NCI-H1105 treated with DMSO at 0.1 percent for 48 hours (cell line): ENCODE data around the gene RPP25L.
"Not testable (repeated sequence)": the region's sequence is repeated elsewhere in the genome, so short reads cannot be mapped to it uniquely, and the experiment has no call there.

Experiments used
- DNase-seq: peaks from one replicate; lab custom pipeline; 2025; lab: John Stamatoyannopoulos, UW

RPP25L gene, protein sequence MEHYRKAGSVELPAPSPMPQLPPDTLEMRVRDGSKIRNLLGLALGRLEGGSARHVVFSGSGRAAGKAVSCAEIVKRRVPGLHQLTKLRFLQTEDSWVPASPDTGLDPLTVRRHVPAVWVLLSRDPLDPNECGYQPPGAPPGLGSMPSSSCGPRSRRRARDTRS

DNA sequence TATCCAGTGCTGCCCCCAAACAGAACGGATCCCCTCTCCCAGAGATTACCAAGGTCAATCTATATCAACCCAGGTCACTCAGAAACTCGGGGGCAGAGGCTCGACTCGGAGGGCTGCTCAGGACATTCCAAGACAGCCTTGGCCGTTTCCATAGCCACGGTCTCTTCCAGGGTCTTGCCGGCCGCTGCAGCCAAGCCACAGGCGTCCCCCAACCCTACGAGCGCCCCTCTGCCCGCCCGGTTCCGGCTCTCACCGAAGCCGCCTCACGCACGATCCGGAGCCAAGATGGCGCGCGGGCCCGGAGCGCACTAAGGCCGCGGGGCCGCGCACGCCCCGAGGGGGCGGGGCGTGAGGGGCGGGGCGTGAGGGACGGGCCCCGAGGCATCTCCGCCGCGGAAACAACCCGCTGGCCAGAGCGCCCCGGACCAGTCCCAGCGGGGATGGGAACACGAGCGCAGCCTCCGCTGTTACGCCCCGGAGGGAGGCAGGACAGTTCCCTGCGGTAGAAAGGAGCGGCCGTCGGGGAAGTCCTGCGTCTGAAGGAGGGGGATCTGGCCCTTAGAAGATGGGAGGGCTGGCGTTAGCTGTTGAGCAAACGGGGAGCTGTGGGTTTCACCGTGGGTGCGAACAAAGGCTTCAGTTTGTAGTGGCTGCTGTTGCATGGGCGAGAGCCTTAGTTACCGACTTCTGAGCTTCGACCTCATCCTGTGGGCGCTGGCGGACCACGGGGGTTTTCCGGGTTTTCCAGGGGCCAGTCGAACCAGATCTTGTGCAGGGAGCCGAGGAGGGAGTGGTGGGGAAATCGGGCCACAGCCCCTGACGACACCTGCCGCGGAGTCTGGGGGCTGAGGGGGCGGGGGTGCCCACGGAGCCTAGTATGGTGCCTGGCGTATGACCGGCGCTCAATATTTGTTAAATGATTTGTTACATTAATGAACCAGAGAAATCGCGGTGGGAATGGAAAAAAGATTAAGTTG is at the start of gene RPP25L:
Gene RPP25L, minus strand, starts transcription at position 287 of the 977 bp plus-strand sequence. CDS start 801 bp downstream, outside the sequence.
- DNase-seq: peak; percentile 60

DNA sequence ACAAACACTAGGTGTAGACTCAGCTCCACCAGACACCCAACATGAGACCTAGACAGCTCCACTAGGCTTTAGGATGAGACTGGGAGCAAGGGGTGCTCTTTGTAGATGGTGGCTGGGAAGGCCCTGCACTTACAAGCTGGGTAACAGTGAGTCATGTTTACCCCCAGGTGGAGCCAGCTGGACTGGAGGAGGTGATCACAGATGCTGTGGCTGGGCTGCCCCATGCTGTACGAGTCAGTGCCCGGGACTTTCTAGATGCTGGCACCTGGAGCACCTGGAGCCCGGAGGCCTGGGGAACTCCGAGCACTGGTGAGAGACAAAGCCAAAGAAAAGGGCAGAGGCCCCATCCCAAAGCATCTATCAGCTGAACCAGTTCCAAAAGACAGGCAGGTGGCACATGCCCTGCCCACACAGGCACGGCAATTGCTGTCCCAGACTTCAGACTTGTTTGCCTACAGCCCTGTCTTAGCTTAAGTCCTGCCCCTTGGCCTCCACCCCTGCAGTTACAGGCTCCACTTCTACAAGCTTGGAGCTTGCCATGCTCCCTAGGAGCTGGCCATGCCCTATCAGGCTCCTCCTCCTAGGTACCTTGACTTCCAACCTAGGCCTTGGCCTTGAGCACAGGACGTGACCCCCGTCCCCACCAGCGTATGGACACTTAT is 47.8 kb upstream of the RPP25L start:
- DNase-seq: peak; percentile 4

GRCh38 chr9:34658461-34658860 is 46.6 kb upstream of the RPP25L start:
- no peak for DNase-seq

DNA sequence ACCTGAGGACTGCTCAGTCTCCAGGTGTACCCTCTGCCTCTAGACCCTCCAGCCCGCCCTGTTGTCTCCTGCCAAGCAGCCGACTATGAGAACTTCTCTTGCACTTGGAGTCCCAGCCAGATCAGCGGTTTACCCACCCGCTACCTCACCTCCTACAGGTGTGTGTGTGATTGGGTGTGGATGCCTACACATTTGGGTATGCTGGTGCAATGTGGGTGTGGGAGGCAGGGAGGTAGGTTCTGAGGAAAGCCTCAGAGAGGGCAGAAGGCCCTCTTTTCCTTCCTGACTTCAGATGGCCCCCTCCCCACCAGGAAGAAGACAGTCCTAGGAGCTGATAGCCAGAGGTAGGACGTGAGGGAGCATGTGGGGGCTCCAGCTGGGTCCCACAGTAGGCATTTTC is 45.1 kb upstream of the RPP25L start:
- DNase-seq: no peak

DNA sequence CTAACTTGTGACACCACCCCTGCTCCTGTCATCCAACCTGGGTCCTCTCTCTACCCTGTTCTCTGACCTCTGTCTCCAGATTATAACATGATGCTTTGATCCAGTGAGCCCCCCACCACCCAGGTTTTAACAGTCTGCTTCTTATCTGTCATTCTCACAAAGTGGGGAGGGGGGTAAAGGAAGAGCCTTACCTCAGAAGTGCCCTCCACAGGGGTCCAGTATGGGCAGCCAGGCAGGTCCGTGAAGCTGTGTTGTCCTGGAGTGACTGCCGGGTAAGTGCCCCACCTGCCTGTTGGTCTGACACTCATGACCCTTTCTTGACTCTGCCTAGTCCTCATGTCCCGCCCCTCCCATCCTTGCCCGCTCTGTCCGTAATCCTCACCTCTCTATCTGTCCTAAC is 43.5 kb upstream of the RPP25L start:
- DNase-seq: no peak

DNA sequence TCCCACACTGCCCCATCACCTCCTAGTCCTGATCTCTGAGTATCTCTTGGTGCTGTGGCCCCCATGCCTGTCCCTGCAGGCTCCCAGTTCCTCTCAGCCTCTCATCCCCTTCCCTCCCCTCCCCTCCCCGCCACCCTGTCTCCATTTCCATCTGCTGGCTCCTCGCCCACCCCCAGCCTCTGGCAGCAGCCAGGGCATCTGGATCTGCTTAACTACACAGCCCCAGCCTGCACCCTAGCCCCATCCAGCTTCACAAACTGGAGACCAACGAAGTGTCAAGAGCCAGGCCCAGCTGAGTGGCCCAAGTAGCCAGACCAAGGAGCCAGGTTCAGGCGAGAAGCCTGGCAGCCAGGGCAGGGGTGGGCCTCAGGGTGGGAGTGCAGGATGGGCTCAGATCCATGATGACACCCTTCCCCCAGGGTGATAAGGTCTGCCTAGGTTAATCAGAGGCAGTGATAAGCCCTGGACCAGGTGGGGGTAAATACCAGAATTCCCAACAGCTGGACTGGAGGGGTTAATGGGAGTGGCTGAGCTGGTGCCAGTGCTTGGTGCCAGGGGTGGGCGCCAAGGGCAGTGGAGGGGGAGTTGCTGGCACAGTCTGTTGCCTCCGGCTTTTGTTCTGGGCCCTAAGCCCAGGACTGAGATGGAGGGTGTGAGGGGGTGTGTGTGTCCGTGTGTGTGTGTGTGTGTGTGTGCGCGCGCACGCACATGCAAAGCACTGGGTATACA is 42.6 kb upstream of the RPP25L start:
- peak; percentile 76 for DNase-seq

DNA sequence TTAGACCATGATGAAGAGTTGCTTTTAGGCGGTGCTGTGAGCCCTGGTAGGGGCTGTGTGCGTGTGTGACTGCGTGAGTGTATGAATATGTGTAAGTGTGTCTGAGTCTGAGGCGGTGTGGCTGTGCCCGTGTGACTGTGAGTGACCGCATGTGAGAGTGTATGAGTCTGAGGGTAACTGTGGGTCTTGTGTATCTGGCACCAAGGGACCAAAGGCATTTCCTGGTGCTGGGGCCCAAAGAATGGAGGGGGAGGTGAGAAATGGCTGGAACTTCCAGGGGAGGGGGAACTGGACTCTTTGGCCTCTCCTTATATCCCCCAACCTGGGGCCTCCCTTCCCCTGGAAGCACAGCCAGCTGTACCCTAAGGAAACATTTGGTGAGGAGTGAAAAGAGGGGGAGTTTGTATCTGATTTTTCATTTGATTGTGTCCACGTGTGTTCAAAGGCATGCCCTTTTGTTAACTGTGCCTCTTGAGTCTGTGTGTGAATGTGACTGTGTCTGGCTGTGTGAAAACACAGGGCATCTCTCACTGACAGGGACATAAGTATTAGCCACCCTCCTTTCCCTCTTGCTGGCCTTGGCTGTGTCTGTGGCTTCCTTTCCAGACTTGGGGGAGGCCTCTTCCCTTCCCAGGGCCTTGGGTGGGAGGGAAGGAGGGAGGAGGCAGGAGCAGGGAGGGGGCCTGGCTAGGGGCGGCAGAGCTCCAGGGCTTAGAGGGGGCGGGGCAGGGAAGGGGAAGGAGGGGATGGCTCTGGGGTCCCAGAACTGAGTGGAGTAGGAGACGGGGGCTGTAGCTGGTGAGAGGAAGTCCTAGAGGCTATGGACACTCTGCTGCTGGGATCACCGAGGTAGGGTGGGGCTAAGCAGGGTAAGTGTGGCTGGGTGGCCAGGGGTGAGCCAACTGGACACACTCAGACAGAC is 41.5 kb upstream of the RPP25L start:
- no peak for DNase-seq

- DNase-seq: no peak
These were observed 40.7 kb upstream of the RPP25L start for GRCh38 chr9:34652602-34653000.

DNA sequence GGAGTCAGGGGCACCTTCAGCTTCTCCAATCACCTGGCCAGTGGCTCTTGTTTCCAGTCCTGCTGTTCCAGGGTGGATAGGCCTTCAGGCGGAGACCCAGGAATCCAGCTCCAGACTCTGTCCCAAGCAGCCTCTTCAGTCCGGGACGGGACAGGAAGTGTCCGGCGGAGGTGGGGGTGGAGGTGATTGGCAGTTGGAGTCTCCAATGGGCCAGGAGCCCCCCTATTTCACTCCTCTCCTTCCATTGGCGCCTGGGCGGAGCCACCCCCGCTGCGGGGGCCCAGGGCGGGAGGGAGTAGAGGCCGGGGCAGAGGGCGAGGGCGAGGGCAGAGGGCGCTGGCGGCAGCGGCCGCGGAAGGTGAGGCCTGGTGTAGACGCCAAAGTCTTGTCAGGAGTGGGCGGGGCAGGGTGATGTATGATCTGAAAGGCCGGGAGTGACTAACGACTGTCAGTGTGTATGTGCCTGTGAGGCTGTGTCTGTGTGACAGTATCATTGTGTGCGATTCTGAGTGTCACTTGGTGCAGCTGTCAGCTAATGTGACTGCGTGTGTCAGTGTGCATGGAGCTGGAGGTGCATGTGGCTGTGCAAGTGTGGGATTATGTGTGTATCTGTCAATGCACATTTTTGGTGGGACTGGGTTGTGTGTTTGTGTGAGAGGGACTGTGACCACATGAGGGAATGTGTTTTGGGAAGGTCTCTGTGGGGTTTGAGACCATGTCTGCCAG is 40.1 kb upstream of the RPP25L start, which contains the start of gene IL11RA:
Gene IL11RA, plus strand, starts transcription at position 310 of the 726 bp plus-strand sequence. CDS start 3,033 bp downstream, outside the sequence.
- peak; percentile 35 for DNase-seq

GRCh38 chr9:34651321-34651720 is 39.4 kb upstream of the RPP25L start:
- no peak for DNase-seq

- DNase-seq: no peak
These were observed 38.9 kb upstream of the RPP25L start for GRCh38 chr9:34650816-34651215.

DNA sequence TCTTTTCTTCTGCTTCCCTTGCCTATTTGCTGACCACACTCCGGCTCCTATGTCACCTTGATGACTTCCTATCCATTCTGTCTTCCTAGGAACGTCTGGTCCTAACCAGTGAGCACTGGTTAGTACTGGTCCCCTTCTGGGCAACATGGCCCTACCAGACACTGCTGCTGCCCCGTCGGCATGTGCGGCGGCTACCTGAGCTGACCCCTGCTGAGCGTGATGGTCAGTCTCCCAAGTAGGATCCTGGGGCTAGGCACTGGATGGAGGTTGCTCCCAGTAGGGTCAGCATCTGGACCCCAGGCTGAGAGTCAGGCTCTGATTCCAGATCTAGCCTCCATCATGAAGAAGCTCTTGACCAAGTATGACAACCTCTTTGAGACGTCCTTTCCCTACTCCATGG is 36.8 kb upstream of the RPP25L start:
- DNase-seq: no peak

- no peak for DNase-seq
These were observed 35.8 kb upstream of the RPP25L start for GRCh38 chr9:34647651-34648050.

DNA sequence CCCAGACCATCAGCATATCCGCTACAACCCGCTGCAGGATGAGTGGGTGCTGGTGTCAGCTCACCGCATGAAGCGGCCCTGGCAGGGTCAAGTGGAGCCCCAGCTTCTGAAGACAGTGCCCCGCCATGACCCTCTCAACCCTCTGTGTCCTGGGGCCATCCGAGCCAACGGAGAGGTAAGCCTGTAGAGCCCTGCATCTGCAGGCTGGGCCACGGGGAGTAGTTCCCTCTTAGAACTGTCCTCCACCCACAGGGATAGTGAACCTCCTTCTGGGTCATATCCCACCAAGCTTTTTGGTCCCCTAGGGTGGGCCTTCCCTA is 35.1 kb upstream of the RPP25L start:
- no peak for DNase-seq

- DNase-seq: peak; percentile 87
These were observed 34.5 kb upstream of the RPP25L start, which contains the start of gene GALT for GRCh38 chr9:34646211-34647083. Gene GALT, plus strand, starts transcription at chr9:34646675. Its CDS starts 30 bp downstream, at chr9:34646705.

- no peak for DNase-seq
These were observed 32.9 kb upstream of the RPP25L start for GRCh38 chr9:34644766-34645314.

DNA sequence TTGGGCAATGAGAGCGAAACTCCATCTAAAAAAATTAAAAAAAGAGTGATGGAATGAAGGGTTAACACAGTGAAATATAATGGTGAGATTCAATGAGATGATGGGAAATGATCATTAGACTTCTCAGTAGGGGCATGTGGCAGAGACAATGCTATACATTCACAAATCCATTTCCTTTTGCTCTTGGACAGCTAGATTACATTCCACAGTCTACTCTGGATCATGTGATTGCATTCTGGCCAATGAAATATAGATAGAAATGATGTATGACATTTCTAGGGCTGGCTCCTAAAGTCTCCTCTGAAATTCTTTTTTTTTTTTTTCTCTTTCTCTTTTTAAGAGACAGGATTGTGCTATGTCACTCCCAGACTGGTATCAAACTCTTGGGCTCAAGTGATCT is 30.8 kb upstream of the RPP25L start:
- DNase-seq: no peak

DNA sequence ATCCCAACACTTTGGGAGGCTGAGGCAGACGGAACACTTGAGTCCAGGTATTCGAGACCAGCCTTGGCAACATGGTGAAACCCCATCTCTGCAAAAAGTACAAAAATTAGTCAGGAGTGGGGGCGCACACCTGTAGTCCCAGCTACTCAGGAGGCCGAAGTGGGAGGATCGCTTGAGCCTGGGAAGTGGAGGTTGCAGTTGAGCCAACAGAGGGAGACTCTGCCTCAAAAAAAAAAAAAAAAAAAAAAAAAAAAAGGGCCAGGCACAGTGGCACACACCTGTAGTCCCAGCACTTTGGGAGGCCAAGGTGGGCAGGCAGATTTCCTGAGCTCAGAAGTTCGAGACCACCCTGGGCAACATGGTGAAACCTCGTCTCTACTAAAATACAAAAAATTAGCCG is 27.4 kb upstream of the RPP25L start:
- DNase-seq: not testable (repeated sequence)

- DNase-seq: no peak
These were observed 26.2 kb upstream of the RPP25L start for GRCh38 chr9:34638138-34638445.
